Stimulated activated CD4-positive, alpha-beta T cell treated with anti-CD3 and anti-CD28 coated beads, Interleukin-1b, Interleukin-23, amount 100 ng/mL, for 24 hours (primary cell): ENCODE measurements around the gene ISCA2.
"Not testable (repeated sequence)": the region's sequence is repeated elsewhere in the genome, so short reads cannot be mapped to it uniquely, and the experiment has no call there.

ENCODE experiments used
- DNase-seq, 4 experiments: peaks; one replicate each; pipeline ENCODE4 v3.0.0-alpha.2; 2020; ENCODE audit warnings: low read depth in 4 of 4, low spot score in 1 of 4

The ISCA2 gene, protein sequence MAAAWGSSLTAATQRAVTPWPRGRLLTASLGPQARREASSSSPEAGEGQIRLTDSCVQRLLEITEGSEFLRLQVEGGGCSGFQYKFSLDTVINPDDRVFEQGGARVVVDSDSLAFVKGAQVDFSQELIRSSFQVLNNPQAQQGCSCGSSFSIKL

GRCh38 chr14:74493343-74494261 lies at the start of gene ISCA2:
Gene ISCA2, plus strand, starts transcription at chr14:74493765. Its CDS starts 10 bp downstream, at chr14:74493775.
- peak; percentile 98 to 100 (median 99) for DNase-seq

DNA sequence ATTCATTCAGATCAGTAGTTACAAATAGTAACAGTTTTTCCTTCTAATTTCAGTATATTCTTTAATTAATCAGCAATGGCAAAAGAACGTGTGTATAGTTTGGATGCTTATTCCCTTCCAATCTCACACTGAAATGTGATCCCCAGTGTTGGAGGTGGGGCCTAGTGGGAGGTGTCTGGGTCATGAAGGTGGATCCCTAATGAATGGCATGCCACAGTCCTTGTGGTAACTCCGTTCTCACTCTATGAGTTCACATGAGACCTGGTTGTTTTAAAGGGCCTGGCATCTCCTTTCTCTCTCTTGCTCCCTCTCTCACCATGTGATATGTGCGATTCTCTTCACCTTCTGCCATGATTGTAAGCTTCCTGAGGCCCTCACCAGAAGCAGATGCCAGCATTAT lies 48.7 kb upstream of the ISCA2 start:
- no peak for DNase-seq

DNA sequence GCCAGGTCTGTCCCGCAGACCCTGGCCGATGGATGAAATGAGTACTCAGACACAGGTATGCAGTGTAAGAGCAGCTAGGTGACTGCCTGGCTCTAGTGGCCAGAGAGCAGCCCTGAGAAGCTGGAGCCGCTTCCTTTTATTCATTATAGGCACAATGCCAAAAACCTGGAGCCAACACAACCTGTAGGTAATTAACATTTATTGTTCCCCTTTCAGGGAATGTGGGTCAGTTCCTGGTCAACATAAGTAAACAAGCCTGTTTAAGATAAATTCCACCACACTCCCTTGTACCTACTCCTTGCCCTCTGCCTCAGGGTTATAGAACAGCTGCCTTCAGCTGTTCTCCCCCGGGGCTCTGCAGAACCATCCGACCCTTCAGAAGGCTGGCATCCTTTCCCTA lies 39.2 kb upstream of the ISCA2 start:
- not testable (repeated sequence) for DNase-seq

- no peak for DNase-seq
These were observed 36.6 kb upstream of the ISCA2 start for GRCh38 chr14:74456684-74457564.

- DNase-seq = no peak
These were observed 36.0 kb upstream of the ISCA2 start for GRCh38 chr14:74457565-74457895.

DNA sequence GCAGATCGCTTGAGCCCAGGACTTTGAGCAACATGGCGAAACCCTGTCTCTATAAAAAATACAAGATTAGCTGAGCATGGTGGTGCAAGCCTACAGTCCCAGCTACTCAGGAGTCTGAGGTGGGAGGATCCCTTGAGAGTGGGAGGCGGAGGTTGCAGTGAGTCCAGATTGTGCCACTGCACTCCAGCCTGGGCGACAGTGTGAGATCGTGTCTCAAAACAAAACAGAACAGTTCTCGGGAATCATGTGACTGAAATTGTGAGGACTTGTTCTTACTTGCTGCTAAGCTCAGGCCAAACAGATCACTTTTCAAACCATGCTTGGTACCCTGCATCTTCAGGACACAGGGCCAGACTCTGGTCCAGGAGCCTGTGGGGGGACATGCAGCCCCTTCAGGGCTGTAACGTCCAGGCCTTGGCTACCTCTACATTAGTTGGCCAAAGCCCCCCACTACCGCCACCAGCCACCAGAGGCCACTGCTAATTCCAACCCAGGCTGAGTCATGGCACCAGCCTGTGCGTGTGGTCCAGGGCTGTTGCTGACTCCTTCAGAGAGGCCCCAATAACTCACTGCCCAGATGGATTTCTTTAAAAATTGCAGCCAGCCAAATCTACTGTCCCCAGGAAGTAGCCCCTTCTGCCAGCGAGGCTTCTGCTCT lies 34.1 kb upstream of the ISCA2 start:
- DNase-seq = peak in 1 of 4 experiments; percentile 1

- no peak for DNase-seq
These were observed 33.6 kb upstream of the ISCA2 start for GRCh38 chr14:74459976-74460375.

- DNase-seq = no peak
These were observed 30.6 kb upstream of the ISCA2 start for GRCh38 chr14:74462993-74463392.

GRCh38 chr14:74463697-74464096 lies 29.9 kb upstream of the ISCA2 start:
- no peak for DNase-seq

GRCh38 chr14:74464785-74465184 lies 28.8 kb upstream of the ISCA2 start:
- DNase-seq = no peak

DNA sequence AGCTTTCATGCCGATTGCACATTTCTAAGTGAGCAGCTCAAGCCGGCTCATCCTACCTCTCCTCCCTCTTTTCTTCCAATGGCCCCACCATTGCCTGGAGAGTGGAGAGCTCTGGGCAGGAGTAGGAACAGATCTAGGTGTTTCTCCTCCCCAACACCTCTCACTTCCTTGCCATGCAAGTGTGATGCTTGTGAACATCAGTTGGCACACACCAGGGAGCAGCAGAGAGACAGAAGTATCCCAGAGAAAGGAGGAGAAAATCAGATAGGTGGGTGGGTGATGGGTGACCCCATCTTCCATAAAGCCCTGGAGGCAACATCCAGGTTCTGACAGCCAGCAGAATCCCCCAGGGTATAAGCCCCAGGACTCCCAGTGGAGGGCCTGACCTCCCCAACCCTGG lies 28.2 kb upstream of the ISCA2 start:
- DNase-seq = no peak

DNA sequence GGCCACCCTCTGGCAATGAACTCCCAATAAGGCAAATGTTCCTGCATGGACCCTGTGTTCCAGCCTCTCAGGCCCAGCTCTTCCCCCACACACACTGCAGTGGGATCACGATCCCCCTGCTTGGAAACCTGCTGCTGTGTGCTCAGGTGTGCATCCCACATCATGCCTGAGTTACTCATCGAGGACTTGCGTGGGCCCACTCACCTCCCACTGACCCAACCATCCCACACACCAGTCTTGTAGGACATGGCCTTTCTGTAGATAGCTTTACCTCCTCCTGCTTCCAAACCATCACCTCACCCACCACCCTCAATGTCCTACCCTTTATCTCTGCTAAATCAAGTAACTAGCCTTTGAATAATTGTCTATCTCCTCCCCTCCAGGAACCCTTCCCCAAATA lies 25.1 kb upstream of the ISCA2 start:
- DNase-seq = no peak

DNA sequence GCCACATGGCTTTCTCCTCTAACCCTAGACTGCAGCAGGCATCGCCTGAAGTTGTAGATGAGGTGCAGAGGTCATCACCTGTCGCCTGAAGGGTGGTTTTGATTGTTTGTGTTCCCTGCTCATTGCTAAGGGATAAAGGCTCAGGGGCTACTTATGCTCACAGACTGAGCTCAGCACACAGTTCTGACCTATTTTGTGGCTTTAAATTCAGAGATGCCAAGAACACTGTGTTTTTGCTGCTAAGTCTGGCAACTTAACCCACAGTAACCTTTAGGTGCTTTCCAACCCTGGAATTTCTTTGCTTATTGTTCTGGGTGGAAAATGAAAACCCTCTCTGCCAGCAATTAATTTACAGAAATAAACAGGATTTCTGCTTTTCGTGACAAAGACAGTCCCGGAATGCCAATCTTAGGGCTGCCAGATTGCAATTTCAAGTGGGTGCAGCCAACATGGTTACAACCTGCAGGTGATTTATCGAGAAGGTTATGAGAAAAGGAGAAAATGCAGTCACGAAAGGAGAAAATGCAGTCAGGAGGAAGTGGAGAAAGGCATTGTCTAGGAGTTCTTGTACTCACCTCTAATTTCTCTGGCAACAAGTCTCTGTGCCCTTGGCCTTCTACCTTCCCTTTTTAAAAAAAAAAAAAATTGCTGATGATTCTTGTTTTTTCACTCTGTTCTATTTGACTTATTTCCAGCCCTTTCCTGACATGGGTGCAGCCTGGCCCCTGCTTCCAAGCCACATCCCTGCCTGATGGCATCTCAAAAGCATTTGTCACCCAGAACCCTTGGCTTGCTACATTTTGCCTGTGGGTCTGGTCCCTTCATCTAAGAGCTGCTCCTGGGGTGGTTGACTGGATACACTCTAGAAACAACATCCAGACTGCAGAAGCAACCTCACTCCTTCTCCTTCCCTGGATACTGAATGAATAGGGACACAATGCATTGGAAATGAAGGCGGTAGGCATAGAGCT lies 23.7 kb upstream of the ISCA2 start:
- DNase-seq = no peak

DNA sequence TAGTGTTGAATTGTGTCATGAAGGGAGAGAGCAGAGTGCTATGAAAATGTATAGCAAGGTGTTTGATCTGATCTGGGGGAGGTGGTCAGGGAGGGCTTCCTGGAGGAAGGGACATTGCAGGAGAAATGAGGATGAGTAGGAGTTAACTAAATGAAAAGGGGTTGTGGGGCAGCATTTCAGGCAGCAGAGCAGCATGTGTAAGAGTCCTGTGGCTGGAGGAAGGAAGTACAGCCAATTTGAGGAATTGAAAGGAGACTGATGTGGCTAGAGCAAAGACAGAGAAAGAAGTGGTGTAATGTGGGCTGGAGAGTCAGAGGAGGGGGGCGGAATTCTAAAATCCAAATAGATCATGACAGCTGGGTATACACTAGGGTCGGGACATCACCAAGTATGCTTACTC lies 21.0 kb upstream of the ISCA2 start:
- DNase-seq = no peak

- no peak for DNase-seq
These were observed 19.2 kb upstream of the ISCA2 start for GRCh38 chr14:74474376-74474775.

GRCh38 chr14:74475678-74476077 lies 17.9 kb upstream of the ISCA2 start:
- DNase-seq = no peak

GRCh38 chr14:74476107-74476506 lies 17.5 kb upstream of the ISCA2 start:
- no peak for DNase-seq

DNA sequence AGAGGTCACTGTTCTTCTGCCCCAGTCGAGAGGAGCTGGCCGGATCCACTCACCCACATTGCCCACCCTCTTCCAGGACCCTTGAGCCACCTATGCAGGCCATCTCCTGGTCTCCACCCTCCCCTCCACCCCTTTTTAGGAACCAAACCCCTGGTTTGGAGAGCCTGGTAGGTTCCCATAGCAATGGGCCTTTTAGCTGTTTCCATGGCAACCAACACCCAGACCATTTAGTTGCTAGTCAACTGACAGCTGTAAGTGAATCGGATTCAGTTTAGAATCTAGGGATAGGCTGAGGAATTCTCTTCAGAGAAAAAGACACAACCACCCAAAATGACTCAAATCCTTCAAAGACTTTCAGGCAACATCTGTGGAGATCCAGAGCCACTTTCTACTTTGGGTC lies 17.0 kb upstream of the ISCA2 start:
- no peak for DNase-seq

DNA sequence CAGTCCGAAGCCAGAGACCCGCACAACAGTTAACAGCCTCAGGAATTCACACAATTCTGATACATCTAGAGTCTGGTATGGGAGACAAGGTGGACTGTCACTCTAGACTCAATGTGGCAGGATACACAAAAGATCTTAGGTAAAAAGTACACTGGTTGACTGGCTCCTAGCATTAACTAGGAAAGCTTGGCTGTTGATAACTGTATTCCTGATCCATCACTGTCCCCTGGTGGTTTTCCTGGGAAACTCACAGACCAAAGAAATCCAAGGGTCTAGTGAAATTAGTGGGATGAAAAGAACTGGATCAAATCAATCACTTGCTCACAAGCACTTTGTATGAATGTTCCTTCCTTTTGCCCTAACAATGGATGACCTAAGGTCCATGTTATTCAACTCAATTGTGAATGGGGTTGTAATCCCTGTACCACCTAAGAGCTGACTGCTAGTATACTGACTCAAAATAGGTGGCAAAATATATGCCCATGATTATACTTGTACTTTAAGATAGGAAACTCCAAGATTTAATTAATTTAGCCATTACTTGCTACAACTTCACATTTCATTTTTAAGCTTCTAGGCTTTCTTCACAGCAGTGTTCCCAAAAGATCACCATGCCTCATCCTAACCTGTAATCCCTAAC lies 14.4 kb upstream of the ISCA2 start:
- no peak for DNase-seq

DNA sequence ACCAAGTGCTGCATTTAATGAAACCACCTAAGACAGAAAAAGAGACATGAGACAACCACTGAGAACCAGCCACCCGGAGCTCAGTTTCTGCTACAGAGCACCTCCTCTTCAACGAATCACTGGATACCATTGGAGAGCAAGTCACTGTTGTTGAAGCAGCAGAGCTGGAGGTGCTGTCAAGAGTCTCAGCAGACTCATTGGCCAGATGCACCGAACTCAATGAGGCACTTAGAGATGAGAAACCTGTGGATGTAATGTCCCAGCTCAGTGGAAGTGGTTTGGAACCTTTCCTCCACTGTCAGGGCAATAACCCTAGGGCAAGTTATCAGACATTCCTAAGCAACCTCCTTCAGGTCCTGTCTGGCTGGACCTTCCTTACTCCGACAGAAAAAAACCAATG lies 13.5 kb upstream of the ISCA2 start:
- no peak for DNase-seq
